Measurements from ENCODE around the gene CTNNA1.
"Not testable (repeated sequence)": the region's sequence is repeated elsewhere in the genome, so short reads cannot be mapped to it uniquely, and the experiment has no call there.

CTNNA1 gene

GRCh38 chr5:138833080-138833479 is 79.9 kb downstream of the CTNNA1 start:
- no peaks in the 10 kb centered on the region for H3K27me3 ChIP-seq (ENCODE audit: control insufficient read depth, insufficient read depth, low read length)
- no peak overlapping the region for H3K9ac ChIP-seq (ENCODE audit: low read length)
- H3K4me3 ChIP-seq (ENCODE audit: low read length) = no peak overlapping the region
- peaks cover 3% of the 10 kb centered on the region for H3K36me3 ChIP-seq (ENCODE audit: control insufficient read depth, insufficient read depth, low read length)
- no peak overlapping the region for H3K27ac ChIP-seq (ENCODE audit: low read depth, low read length)
- peaks cover 2% of the 10 kb centered on the region for H3K4me1 ChIP-seq (ENCODE audit: control insufficient read depth, insufficient read depth, low read length)

GRCh38 chr5:138833726-138834480 is 80.7 kb downstream of the CTNNA1 start:
- peaks cover 2% of the 10 kb centered on the region for H3K4me1 ChIP-seq (ENCODE audit: control insufficient read depth, insufficient read depth, low read length)
- H3K27ac ChIP-seq (ENCODE audit: low read depth, low read length) = no peak overlapping the region
- no peak overlapping the region for H3K9ac ChIP-seq (ENCODE audit: low read length)

GRCh38 chr5:138834853-138835252 is 81.6 kb downstream of the CTNNA1 start:
- not testable (repeated sequence) for H3K4me1 ChIP-seq (ENCODE audit: control insufficient read depth, insufficient read depth, low read length); H3K27me3 ChIP-seq (ENCODE audit: control insufficient read depth, insufficient read depth, low read length); H3K4me3 ChIP-seq (ENCODE audit: low read length); H3K9ac ChIP-seq (ENCODE audit: low read length); H3K36me3 ChIP-seq (ENCODE audit: control insufficient read depth, insufficient read depth, low read length); H3K27ac ChIP-seq (ENCODE audit: low read depth, low read length)

More at GRCh38 chr5:138833726-138834480, 80.7 kb downstream of the CTNNA1 start:
- Histone ChIP-seq H3K4me3 (ENCODE audit: low read length) (no peak overlapping the region), H3K27me3 (ENCODE audit: control insufficient read depth, insufficient read depth, low read length) (no peaks in the 10 kb centered on the region), H3K36me3 (ENCODE audit: control insufficient read depth, insufficient read depth, low read length) (peaks cover 3% of the 10 kb centered on the region)

GRCh38 chr5:138837160-138837559 is 83.9 kb downstream of the CTNNA1 start:
- Histone ChIP-seq H3K36me3 (ENCODE audit: control insufficient read depth, insufficient read depth, low read length) (no peaks in the 10 kb centered on the region), H3K4me1 (ENCODE audit: control insufficient read depth, insufficient read depth, low read length) (peaks cover 1% of the 10 kb centered on the region), H3K27ac (ENCODE audit: low read depth, low read length) (no peak overlapping the region), H3K4me3 (ENCODE audit: low read length) (no peak overlapping the region), H3K9ac (ENCODE audit: low read length) (no peak overlapping the region), H3K27me3 (ENCODE audit: control insufficient read depth, insufficient read depth, low read length) (no peaks in the 10 kb centered on the region)

GRCh38 chr5:138840103-138840502 is 86.9 kb downstream of the CTNNA1 start:
- no peaks in the 10 kb centered on the region for H3K27me3 ChIP-seq (ENCODE audit: control insufficient read depth, insufficient read depth, low read length)

GRCh38 chr5:138841531-138841930 is 88.3 kb downstream of the CTNNA1 start:
- peaks cover 8% of the 10 kb centered on the region for H3K4me1 ChIP-seq (ENCODE audit: control insufficient read depth, insufficient read depth, low read length)
- H3K27me3 ChIP-seq (ENCODE audit: control insufficient read depth, insufficient read depth, low read length) = no peaks in the 10 kb centered on the region
- no peak overlapping the region for H3K27ac ChIP-seq (ENCODE audit: low read depth, low read length)
- no peak overlapping the region for H3K9ac ChIP-seq (ENCODE audit: low read length)
- H3K4me3 ChIP-seq (ENCODE audit: low read length) = no peak overlapping the region
- no peaks in the 10 kb centered on the region for H3K36me3 ChIP-seq (ENCODE audit: control insufficient read depth, insufficient read depth, low read length)

More at GRCh38 chr5:138840103-138840502, 86.9 kb downstream of the CTNNA1 start:
- no peak overlapping the region for H3K27ac ChIP-seq (ENCODE audit: low read depth, low read length)
- H3K4me1 ChIP-seq (ENCODE audit: control insufficient read depth, insufficient read depth, low read length) = peaks cover 8% of the 10 kb centered on the region
- H3K9ac ChIP-seq (ENCODE audit: low read length) = no peak overlapping the region
- H3K36me3 ChIP-seq (ENCODE audit: control insufficient read depth, insufficient read depth, low read length) = no peaks in the 10 kb centered on the region
- no peak overlapping the region for H3K4me3 ChIP-seq (ENCODE audit: low read length)

- Histone ChIP-seq H3K4me3 (ENCODE audit: low read length) (no peak overlapping the region), H3K27ac (ENCODE audit: low read depth, low read length) (no peak overlapping the region)
Observed at GRCh38 chr5:138843316-138844124, 90.3 kb downstream of the CTNNA1 start.

GRCh38 chr5:138844125-138844461 is 90.9 kb downstream of the CTNNA1 start:
- Histone ChIP-seq H3K4me1 (ENCODE audit: control insufficient read depth, insufficient read depth, low read length) (peaks cover 11% of the 10 kb centered on the region), H3K27ac (ENCODE audit: low read depth, low read length) (no peak overlapping the region)

More at GRCh38 chr5:138843316-138844124, 90.3 kb downstream of the CTNNA1 start:
- H3K27me3 ChIP-seq (ENCODE audit: control insufficient read depth, insufficient read depth, low read length) = no peaks in the 10 kb centered on the region
- peaks cover 10% of the 10 kb centered on the region for H3K4me1 ChIP-seq (ENCODE audit: control insufficient read depth, insufficient read depth, low read length)
- H3K9ac ChIP-seq (ENCODE audit: low read length) = no peak overlapping the region
- no peaks in the 10 kb centered on the region for H3K36me3 ChIP-seq (ENCODE audit: control insufficient read depth, insufficient read depth, low read length)

GRCh38 chr5:138844812-138845513 is 91.7 kb downstream of the CTNNA1 start:
- Histone ChIP-seq H3K27ac (ENCODE audit: low read depth, low read length) (no peak overlapping the region), H3K27me3 (ENCODE audit: control insufficient read depth, insufficient read depth, low read length) (no peaks in the 10 kb centered on the region), H3K9ac (ENCODE audit: low read length) (no peak overlapping the region), H3K4me3 (ENCODE audit: low read length) (no peak overlapping the region), H3K4me1 (ENCODE audit: control insufficient read depth, insufficient read depth, low read length) (peaks cover 11% of the 10 kb centered on the region), H3K36me3 (ENCODE audit: control insufficient read depth, insufficient read depth, low read length) (no peaks in the 10 kb centered on the region)

More at GRCh38 chr5:138844125-138844461, 90.9 kb downstream of the CTNNA1 start:
- H3K4me3 ChIP-seq (ENCODE audit: low read length) = no peak overlapping the region
- no peak overlapping the region for H3K9ac ChIP-seq (ENCODE audit: low read length)
- no peaks in the 10 kb centered on the region for H3K36me3 ChIP-seq (ENCODE audit: control insufficient read depth, insufficient read depth, low read length)
- H3K27me3 ChIP-seq (ENCODE audit: control insufficient read depth, insufficient read depth, low read length) = no peaks in the 10 kb centered on the region

GRCh38 chr5:138849439-138849838 is 96.2 kb downstream of the CTNNA1 start:
- no peaks in the 10 kb centered on the region for H3K36me3 ChIP-seq (ENCODE audit: control insufficient read depth, insufficient read depth, low read length)
- H3K9ac ChIP-seq (ENCODE audit: low read length) = no peak overlapping the region
- peaks cover 8% of the 10 kb centered on the region for H3K4me1 ChIP-seq (ENCODE audit: control insufficient read depth, insufficient read depth, low read length)
- no peak overlapping the region for H3K4me3 ChIP-seq (ENCODE audit: low read length)
- H3K27me3 ChIP-seq (ENCODE audit: control insufficient read depth, insufficient read depth, low read length) = no peaks in the 10 kb centered on the region
- no peak overlapping the region for H3K27ac ChIP-seq (ENCODE audit: low read depth, low read length)

- Histone ChIP-seq H3K9ac (ENCODE audit: low read length) (no peak overlapping the region), H3K4me3 (ENCODE audit: low read length) (no peak overlapping the region), H3K4me1 (ENCODE audit: control insufficient read depth, insufficient read depth, low read length) (peaks cover 4% of the 10 kb centered on the region), H3K36me3 (ENCODE audit: control insufficient read depth, insufficient read depth, low read length) (no peaks in the 10 kb centered on the region), H3K27me3 (ENCODE audit: control insufficient read depth, insufficient read depth, low read length) (no peaks in the 10 kb centered on the region), H3K27ac (ENCODE audit: low read depth, low read length) (no peak overlapping the region)
Observed at GRCh38 chr5:138849882-138850281, 96.7 kb downstream of the CTNNA1 start.

GRCh38 chr5:138850865-138851435 is 97.7 kb downstream of the CTNNA1 start:
- Histone ChIP-seq H3K27me3 (ENCODE audit: control insufficient read depth, insufficient read depth, low read length) (no peaks in the 10 kb centered on the region), H3K27ac (ENCODE audit: low read depth, low read length) (no peak overlapping the region)

More at GRCh38 chr5:138850865-138851435, 97.7 kb downstream of the CTNNA1 start:
- H3K4me1 ChIP-seq (ENCODE audit: control insufficient read depth, insufficient read depth, low read length) = peaks cover 3% of the 10 kb centered on the region
- no peak overlapping the region for H3K4me3 ChIP-seq (ENCODE audit: low read length)
- H3K36me3 ChIP-seq (ENCODE audit: control insufficient read depth, insufficient read depth, low read length) = no peaks in the 10 kb centered on the region
- H3K9ac ChIP-seq (ENCODE audit: low read length) = no peak overlapping the region

Data from rectal smooth muscle tissue (tissue), 1 donor.